Measurements from ENCODE around the gene IZUMO2.
"Not testable (repeated sequence)": the region's sequence is repeated elsewhere in the genome, so short reads cannot be mapped to it uniquely, and the experiment has no call there.

The IZUMO2 gene

GRCh38 chr19:50181121-50181520 lies 18.0 kb upstream of the IZUMO2 start:
- DNase-seq, result no peak

DNA sequence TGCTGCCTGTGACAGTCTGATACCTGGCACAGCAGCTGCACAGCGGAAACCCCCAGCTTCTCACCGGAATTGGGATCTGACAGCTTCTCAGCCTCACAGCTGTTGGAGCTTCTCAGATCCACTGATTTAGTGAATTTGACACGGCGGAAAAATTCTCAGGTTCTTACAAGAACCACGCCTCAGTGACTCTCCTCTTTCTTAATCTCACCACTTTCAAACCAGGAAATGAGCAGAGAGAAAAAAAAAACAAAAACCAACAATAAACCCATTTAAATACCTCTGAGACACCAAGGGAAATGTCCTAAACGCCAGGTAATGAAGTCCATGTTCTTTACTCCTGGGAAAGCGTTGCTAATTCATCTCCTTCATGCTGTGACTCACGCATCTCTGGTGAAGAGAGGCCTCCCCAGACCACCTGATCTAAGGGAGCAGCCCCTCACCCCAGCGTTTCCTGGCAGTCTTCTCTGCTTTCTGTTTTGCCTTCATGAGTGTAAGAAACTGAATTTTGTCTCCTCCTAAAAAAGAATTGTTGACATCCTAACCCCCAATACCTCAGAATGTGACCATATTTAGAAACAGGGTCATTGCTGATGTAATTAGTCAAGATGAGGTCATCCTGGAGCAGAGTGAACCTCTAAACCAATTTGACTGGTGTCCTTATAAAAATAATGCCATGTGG lies 15.9 kb upstream of the IZUMO2 start:
- no peak for DNase-seq

GRCh38 chr19:50178320-50178719 lies 15.2 kb upstream of the IZUMO2 start:
- DNase-seq, result no peak

DNA sequence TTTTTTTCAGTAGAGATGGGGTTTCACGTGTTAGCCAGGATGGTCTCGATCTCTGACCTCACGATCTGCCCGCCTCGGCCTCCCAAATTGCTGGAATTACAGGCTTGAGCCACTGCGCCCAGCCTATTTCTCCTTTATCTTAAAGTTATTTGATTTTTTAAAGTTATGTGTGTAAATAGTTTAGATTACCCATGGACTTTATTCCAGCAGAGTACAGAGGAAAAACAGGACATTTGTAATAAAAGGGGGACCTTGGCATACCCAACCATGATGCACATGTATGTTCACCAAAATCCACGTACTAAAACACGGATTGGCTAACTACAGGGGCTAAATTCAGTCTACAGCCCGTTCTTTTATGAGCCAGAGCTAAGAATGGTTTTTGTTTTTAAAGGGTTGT lies 13.7 kb upstream of the IZUMO2 start:
- no peak for DNase-seq

DNA sequence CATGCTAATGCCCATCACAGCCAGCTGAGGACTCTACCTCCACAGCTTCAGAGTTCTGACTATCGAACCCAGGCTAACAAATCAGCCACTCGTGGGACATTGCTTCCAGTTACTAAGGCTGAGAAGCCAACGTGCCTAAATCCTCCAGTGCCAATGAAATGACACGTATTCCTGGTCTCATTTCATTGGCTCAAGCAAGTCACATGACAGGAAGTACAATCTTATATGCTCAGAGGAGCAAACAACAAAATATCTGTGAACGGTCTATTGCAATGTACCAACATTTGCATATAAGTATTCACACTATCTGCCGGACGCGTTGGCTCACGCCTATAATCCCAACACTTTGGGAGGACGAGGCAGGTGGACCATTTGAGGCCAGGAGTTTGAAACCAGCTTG lies 12.8 kb upstream of the IZUMO2 start:
- DNase-seq, result no peak

DNA sequence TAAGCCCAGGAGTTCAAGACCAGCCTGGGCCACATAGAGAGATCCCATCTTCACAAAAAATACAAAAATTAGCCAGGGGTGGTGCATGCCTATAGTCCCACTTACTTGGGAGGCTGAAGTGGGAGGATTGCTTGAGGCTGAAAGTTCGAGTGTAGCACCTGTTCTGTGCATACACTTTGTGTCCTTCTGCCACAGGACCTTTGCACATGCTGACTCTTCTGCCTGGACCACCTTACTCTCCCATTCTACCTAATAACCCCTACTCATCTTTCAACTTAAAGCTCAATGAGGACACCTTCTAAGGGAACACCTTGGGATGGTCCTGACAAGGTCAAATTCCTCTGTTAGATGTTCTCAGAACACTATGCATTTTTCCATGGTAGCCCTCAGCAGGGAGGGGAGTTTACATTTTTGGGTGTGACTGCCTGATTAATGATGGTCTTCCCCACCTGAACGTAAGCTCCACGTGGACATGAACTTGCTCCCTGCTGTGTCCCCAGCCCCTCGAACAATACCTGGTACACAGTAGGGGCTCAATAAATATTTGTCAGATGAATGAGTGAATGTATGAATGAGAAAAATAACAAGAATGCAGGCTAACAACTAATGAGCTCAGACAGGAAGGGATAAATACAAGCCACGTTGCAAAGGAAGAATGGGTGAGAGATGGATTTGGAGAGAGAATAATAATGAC lies 11.2 kb upstream of the IZUMO2 start:
- no peak for DNase-seq

DNA sequence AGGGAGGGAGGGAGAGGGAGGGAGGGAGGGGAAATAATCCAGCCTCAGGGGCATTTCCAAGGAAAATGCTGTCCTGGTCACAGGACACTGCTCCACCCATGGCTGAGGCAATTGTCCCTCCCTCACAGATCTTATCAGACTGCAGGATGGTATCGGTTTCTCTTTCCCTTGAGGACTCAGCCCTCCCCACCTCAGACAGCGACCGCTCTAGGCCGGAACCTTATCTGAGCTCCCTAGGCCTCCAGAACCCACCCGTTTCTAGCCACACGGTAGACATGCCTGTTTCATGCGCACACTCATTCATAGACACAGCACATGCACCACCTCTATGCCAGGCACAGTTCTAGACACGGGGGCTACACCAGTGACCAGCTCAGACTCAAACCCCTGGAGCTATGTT lies 10.0 kb upstream of the IZUMO2 start:
- peak; percentile 5 for DNase-seq

DNA sequence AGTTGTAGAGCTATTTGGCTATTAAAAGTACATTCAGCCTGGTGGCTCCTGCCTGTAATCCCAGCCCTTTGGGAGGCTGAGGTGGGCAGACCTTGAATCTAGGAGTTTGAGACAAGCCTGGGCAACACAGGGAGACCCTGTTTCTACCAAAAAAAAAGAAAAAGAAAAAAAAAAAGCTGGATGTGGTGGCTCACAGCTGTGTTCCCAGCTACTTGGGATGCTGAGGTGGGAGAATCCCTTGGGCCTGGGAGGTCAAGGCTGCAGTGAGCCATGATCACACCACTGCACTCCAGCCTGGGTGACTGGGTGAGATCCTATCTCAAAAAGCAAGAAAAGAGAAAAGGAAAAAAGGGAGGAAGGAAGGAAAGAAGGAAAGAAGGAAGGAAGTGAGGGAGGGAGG lies 9.6 kb upstream of the IZUMO2 start:
- no peak for DNase-seq

DNA sequence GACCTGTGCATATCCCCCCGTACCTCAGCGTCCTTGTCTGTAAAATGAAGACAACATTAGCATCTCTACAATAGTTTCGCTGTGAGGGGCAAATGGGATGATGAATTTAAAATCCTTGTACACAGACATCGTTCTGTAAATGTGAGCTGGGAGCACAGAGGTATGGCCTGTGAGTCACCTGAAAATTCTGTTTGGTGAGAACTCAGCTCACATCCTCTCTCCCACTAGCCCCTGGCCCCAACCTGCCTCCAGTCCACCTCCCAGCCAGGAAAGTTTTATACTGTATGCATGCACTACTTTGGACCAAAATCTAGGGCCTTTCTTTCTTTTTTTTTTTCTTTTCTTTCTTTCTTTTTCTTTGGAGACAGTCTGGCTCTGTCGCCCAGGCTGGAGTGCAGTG lies 8.7 kb upstream of the IZUMO2 start:
- no peak for DNase-seq

DNA sequence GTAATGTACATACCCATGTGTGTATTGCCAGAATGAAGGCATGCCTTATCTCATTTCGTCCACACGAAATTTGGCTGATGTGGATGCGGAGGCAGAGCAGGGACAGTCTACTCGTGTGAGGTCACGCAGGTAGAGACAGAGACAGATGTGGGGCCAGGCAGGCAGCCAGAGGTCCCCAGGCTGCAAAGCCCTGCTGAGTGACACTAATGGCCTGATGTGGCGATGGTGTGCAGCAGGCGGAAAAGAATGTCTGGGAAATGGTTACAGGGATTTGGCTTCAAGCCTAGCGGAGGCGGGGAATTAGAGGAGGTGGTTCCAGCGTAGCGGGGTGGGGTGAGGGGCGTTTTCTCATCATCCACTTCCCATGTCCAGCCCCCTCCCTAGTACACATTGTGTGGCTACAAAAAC lies 4.2 kb upstream of the IZUMO2 start:
- no peak for DNase-seq

GRCh38 chr19:50159078-50159477 lies 4.0 kb downstream of the IZUMO2 start:
- DNase-seq, result no peak

GRCh38 chr19:50158577-50158976 lies 4.5 kb downstream of the IZUMO2 start:
- DNase-seq, result no peak

GRCh38 chr19:50155520-50156109 lies 7.5 kb downstream of the IZUMO2 start:
- no peak for DNase-seq

DNA sequence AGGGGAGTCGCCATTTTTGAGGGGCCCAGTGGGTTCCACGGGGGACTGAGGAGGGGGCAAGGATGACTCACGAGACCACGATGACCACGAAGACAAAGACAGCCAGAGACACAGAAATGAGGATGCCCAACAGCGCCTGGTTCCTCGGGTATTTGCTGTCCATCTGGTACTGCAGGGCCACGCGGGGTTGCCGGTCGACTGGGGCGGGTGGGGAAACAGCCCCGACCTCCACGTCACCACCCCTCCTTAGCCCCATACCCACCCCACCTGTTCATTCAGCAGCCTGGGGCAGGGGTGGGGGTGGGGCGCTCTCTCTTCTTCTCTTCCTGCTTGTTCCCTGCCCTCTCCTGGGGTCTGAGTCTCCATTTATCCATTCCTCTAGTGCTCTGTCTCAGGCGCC lies 8.6 kb downstream of the IZUMO2 start:
- DNase-seq, result no peak

DNA sequence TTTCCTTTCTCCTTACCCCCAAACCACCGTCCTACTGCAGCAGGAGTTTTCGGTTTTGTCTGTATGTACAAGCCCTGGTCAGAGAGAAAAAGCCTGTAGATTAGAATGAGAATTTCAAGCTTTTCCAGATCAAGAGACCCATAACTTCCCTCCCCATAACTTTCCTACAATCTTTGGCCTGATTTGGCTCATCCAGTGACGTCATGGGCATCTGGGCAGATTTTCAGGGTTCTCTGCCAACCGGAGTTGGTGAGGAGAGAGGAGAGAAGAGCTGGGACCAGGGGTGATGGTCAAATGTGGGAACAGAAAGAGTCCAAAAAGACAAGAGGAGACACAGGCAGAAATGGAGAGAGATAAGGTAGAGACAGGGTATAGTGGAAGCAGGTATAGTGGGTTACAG lies 10.5 kb downstream of the IZUMO2 start:
- no peak for DNase-seq

GRCh38 chr19:50148528-50148927 lies 14.6 kb downstream of the IZUMO2 start:
- DNase-seq, result no peak

DNA sequence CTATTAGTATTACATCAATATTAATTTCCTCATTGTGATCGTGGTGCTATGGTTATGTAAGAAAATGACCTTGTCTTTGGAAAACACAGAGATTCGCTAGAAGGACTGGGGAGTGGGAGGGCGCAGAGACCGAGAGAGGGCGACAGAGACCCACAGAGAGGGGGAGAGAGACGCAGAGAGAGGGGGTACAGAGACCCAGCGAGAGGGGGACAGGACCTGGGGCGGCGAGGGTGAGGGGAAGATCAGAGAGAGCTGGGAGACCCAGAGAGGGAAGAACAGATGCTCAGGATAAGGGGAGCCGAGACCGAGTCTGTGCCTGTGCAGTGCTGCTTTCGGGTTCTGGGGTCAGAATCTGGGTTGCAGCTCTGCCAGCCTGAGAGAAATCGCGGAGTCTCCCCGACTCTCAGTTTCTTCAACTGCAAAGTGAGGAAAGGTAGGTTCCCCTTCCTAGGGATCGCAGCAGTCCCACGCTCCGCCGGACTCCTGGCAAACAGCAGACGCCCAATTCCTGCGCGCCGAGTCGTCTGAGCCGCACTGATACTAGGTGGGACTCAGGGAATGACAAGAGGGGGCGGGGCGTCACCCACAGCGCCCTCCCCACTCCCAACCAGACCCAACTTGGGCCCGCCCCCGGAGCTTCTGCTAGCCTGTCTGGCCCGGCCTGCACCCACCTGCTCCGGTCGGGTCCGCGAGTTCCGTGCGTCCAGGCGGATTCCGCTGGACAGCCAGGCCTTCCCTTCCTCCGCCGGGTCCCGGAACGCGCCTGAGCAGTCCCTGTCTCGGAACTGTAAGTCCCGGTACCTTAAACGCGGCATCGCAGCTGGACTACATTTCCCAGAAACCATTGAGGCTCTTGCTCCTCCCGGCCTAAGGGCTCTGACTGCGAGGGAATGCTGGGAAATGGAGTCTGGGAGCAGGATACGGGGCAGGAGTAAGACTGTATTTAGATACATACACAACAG lies 15.3 kb downstream of the IZUMO2 start:
- peak; percentile 77 for DNase-seq

GRCh38 chr19:50141921-50142320 lies 21.2 kb downstream of the IZUMO2 start:
- not testable (repeated sequence) for DNase-seq

DNA sequence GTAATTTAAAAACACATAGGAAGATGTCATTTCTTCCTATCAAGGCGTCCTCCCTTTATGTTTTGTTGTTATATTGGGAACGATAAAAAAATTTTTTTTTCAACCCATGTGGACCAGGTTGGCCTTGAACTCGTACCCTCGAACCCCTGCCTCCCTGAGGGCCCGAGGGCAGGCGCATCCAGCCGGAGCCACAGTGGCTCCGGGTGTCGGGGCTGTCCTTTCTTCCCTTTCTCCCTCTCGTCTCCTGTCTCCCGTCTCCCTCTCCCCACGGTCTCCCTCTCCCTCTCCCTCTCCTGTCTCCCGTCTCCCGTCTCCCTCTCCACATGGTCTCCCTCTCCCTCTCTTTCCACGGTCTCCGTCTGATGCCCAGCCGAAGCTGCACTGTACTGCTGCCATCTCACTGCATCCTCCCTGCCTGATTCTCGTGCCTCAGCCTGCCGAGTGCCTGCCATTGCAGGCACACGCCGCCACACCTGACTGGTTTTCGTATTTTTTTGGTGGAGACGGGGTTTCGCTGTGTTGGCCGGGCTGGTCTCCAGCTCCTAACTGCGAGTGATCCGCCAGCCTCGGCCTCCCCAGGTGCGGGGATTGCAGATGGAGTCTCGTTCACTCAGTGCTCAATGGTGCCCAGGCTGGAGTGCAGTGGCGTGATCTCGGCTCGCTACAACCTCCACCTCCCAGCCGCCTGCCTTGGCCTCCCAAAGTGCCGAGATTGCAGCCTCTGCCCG lies 22.8 kb downstream of the IZUMO2 start:
- DNase-seq, result not testable (repeated sequence)

DNA sequence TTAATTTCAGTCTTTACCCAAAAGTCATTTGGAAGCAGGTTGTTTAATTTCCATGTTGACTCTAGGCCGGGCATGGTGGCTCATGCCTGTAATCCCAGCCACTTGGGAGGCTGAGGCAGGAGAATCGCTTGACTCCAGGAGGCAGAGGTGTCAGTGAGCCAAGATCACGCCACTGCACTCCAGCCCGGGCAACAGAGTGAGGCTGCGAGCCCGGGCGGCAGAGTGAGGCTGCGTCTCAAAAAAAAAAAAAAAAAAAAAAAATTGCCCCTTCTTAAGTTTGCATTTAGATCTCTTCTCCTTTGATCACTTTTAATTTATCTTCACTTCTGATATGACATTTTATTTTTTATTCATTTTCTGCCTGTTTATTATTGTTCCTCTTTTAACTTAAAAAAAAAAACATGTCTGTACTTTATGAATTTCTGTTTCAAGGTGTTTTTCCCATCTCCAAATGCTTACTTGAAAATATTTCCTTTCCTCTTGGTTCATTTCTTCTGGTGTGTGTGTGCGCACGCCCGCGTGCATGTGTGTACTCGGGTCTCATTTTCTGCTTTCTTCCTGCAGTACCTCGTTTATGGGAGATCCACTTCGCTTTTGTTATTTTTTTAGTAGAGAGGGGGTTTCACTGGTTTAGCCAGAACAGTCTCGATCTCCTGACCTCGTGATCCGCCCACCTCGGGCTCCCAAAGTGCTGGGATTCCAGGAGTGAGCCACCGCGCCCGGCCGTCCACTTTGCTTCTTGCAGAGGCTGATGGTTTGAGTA lies 26.3 kb downstream of the IZUMO2 start:
- not testable (repeated sequence) for DNase-seq

DNA sequence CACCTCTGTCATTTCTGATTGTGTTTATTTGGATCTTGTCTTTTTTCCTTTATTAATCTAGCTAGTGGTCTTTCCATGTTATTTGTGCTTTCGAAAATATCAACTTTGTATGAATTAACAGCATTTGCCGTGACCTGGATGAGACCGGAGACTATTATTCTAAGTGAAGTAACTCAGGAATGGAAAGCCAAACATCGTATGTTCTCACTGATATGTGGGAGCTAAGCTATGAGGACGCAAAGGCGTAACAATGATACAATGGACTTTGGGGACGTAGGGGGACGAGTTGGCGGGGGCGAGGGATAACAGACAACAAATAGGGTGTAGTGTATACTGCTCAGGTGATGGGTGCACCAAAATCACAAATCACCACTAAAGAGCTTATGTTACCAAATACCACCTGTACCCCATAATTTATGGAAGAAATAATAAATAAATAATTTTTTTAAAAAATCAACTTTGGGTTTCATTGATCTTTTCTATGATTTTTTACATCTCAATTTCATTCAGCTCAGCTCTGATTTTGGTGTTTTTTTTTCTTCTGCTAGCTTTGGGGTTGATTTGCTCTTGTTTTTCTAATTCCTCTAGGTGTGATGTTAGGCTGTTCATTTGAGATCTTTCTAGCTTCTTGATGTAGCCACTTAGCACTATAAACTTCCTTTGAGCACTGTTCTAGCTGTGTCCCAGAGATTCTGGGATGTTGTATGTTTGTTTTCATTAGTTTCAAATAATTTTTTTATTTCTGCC lies 27.1 kb downstream of the IZUMO2 start:
- not testable (repeated sequence) for DNase-seq

Measured in CD4-positive, alpha-beta T cell treated with Interleukin-17A for 1 hour (primary cell).